ENCODE measurements around the gene TBL1X.
"Not testable (repeated sequence)": the region's sequence is repeated elsewhere in the genome, so short reads cannot be mapped to it uniquely, and the experiment has no call there.

Gene TBL1X

GRCh38 chrX:9464435-9465371 is at the start of gene TBL1X:
Gene TBL1X (plus strand): TSS chrX:9465058. CDS start chrX:9653587, 188,529 bp downstream.
- DNase-seq: peak; percentile 58 to 73

- no peak for DNase-seq
Observed at GRCh38 chrX:9416562-9417348, 48.1 kb upstream of the TBL1X start.

GRCh38 chrX:9418262-9418661 is 46.6 kb upstream of the TBL1X start:
- DNase-seq: no peak

DNA sequence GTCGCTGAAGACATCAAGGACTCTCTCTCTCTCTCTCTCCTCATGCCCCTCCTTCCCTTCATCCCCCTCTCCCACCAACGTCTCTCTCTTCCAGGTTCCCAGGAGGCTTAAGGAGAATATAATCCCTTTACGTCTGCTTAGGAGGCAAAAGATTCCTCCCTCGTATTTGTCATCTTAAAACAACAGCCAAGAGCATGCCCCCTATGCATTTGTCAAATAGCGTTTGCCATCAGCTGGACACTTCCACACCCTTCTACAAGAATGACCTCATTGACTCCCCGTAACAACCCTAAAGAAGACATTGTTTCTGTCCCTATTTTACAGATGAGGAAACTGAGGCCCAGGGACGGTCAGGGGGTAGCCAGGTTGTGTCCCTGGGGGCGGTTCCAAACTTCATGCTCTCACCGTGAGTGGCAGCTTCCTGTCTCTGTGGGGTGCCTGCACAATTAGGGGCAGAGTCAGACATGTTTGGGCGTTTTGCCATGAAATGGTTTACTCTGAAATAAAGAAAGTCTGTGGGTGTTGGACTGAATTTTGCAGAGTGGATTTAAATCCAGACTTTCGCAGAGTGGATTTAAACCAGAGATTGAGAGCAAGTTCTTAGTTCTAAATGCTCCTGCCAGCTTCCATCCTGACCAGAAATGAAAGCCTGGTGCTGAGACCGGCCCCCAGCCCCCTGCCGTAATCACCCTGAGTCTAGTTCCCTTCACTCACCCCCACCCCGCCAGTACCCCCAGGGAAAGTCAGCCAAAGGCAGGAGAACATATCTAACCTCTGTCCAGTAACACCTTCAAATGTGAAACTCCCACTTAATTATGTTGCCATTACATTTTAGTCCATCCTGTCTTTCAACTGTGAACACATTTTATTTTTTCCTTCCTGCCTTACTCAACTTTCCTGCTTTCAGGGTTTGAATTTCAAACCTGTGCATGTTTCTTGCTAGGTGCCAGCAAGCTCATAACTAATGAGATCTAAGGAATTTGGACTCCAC is 44.3 kb upstream of the TBL1X start:
- no peak for DNase-seq

DNA sequence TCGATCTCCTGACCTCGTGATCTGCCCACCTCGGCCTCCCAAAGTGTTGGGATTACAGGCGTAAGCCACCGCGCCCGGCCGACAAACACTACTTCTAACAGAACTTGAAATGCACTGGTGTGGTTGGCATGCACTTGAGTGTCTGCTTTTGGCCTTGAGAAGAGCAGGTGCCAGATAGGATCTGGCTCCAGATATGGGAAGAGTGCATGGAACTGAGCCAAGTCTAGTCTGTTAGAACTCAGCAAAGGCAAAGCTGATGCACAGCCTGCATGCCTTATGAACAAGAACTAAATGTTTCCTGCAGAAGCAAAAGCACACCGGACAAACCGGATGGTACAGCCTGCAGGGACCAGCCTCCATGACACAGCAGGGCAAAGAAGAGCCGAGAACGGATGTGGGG is 35.1 kb upstream of the TBL1X start:
- no peak for DNase-seq

GRCh38 chrX:9430346-9430921 is 34.4 kb upstream of the TBL1X start:
- no peak for DNase-seq

GRCh38 chrX:9431281-9431680 is 33.6 kb upstream of the TBL1X start:
- no peak for DNase-seq

DNA sequence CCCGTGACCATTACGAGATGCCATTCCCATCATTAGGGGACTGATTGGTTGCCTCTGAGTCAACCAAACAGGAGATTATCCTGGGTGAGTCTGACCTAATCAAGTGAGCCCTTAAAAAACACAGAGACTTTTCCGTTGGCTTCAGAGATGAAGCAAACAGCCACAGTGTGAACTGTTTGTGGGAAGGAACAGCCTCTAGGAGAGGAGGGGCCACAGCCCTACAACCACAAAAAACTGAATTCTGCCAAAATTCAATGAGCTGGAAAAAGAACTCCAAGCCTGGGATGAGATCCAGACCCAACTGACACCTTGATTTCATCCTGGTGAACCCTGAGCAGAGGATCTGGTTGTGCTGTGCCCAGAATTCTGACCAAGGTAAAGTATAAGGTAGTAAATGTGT is 31.3 kb upstream of the TBL1X start:
- DNase-seq: no peak

GRCh38 chrX:9434051-9434550 is 30.8 kb upstream of the TBL1X start:
- DNase-seq: no peak

DNA sequence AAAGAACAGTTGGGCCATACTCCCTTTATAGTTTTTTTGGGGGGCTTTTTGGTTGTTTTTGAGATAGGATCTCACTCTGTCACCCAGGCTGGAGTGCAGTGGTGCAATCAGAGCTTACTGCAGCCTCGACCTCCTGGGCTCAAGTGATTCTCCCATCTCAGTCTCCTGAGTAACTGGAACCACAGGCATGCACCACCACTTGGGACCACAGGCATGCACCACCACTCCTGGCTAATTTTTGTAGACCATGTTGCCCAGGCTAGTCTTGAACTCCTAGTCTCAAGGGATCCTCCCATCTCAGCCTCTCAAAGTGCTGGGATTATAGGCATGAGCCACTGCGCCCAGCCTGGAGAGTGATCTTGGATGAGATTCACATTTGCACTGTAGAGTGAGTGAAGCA is 29.8 kb upstream of the TBL1X start:
- not testable (repeated sequence) for DNase-seq

DNA sequence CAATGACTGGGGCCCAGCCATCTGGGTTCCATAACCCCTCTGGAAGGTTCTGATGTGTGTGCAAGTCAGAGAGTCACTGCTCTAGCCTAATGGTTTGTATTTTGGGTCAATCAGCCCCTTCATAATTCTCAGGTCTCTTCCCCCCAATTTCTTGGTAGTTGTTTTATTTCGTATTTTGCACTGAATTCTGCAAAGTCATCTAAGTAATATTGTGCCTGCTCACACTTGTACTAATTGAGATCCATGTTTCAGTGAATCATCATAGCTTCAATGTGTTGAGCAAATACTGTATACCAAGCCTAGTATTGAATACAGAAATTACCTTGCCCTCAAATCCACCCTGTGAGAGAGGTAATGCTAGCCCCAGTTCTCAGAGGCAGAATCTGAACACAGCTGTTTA is 28.0 kb upstream of the TBL1X start:
- DNase-seq: no peak

- DNase-seq: no peak
Observed at GRCh38 chrX:9438933-9439494, 25.8 kb upstream of the TBL1X start.

DNA sequence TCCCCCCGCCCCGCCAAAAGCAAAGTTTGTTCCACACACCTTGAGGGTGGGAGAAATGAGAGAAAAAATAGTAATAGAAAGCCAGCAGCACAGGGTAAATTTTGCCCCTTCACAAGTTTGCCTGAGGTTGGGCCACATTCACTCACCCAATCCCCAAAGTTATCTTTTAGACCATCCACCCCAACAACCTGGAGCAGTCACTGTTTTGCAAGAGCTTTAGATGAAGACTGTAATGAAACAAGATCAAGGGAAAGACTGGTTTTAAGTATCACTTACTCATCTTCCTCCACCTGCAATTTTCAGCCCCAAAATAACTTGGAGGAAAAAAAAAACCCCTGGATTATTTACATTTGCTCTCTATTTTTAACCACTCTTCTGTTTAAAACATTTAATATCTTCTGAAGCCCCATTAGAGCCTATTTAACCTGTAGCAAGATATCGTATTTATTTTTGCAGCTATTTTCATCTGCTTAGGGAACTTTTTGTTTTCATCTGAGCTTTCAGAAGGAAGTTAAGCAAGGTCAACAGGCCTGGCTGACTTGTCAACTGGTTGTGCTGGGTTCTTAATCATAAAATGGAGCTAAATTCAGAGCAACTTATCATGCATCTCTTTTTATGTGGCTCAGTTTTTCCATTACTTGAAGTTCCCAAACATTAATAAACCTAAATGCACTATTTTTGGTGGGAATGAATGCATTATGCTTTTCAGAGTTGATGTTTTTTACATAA is 24.6 kb upstream of the TBL1X start:
- DNase-seq: no peak

GRCh38 chrX:9442056-9442455 is 22.8 kb upstream of the TBL1X start:
- no peak for DNase-seq

DNA sequence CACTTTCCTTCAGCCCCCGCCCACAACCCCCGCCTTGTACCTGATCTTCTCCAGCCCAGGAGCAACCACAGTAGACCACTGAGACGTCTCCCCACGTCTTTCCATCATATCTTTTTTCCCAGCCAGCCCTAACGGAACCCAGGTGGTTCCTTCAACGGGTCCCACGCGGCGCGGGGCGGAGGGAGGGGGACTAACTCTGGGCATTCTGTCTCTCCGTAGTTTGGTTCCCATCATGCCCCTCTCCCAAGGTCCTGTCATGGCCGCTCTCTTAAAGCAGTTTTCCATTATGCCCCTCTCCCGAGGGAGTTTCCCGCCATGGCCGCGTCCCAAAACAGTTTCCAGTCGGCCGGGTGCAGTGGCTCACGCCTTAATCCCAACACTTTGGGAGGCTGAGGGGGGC is 21.5 kb upstream of the TBL1X start:
- no peak for DNase-seq

- no peak for DNase-seq
Observed at GRCh38 chrX:9447906-9448305, 17.0 kb upstream of the TBL1X start.

GRCh38 chrX:9456250-9457074 is 8.4 kb upstream of the TBL1X start:
- DNase-seq: peak; percentile 39 to 48

- not testable (repeated sequence) for DNase-seq
Observed at GRCh38 chrX:9458034-9458433, 6.8 kb upstream of the TBL1X start.

DNA sequence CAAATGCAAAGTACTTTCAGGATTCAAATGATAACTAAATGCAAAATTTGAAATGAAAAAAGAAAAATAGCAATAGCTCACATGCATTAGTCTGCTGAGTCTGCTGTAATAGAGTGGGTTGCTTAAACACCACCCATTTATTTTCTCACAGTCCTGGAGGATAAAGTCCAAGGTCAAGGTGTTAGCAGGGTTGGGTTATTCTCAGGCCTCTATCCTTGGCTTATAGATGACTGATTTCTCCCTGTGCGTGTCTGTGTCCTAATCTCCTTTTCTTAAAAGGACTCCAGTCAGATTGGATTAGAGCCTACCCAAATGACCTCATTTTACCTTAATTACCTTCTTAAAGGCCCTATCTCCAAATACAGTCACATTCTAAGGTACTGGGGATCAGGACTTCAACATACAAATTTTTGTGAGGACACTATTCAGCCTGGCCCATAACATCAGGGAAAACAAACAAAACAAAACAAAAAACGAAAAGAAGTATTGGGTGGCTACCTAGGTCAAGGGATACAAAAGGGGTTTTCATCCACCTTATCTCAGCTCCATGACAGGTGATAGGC is 6.3 kb upstream of the TBL1X start:
- no peak for DNase-seq
